Embryonic facial prominence (tissue), 1 donor: ENCODE measurements around the gene RSF1.

Experiments used
- DNase-seq: peaks from one replicate; pipeline ENCODE4 v3.0.0-alpha.2; 2016; ENCODE audit errors: extremely low spot score

RSF1 gene

DNA sequence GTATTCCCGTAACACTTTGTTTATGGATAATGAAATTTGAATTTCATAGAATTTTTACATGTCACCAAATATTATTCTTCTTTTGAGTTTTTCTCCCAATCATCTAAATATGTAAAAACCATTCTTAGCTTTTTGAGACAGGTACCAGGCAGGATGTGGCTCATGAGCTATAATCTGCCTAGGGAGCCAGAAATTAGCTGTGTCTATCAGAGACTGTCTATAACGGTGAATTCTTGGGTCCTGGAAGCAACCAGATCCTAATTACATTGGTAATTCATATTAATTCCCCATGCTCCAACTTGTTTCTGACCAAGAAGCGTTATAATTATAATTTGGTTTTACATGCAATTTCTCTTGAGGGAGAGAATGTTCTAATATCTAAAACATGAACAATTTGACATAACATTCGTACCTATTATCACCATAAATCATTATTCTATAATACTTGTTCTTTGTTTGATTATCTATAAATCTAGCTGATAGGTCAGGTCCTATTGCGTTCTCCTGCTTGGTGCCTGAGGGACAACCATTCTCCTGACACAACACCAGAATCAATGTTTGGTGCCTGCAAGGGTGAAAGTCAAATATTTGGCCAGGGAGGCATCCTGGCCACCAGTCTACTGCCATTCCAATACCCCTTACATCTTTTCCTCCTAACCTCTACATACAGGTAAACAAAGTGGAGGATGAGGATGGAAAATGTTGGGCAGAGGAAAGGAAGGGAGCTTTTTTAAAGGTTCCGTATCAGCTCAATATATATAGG lies 69.9 kb downstream of the RSF1 start:
- no peak for DNase-seq

DNA sequence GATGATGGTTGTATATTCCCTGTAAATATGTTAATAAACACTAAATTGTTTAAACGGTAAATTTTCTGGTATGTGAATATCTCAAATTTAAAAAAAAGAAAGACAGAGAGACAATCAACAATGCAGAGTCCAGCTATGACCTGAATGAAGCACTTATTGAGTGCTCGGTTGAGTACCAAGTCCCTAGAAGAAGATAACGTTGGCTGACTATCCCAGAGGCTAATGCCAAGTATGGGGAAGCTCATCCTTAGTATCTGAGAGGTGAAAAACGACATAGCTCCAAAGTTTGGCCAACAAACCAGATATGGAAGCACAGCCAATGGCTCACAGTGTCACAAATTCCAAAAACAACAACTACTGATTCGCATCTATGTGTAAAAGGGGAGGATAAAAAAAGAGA lies 71.3 kb downstream of the RSF1 start:
- no peak for DNase-seq

DNA sequence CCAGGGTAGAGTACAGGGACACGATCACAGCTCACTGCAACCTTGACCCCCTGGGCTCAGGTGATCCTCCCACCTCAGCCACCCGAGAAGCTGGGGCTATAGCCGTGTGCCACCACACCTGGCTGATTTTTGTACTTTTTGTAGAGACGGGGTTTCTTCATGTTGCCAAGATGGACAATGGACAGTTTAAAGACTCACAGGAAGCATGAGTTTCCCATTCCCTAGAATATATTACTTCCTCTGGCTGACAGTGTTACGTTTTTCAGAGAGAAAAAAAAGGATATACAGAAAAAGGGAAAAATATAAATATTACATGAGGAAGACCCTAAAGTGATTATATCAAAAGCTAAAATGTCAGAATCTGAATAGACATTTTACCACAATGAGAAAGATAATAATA lies 72.3 kb downstream of the RSF1 start:
- DNase-seq = no peak

DNA sequence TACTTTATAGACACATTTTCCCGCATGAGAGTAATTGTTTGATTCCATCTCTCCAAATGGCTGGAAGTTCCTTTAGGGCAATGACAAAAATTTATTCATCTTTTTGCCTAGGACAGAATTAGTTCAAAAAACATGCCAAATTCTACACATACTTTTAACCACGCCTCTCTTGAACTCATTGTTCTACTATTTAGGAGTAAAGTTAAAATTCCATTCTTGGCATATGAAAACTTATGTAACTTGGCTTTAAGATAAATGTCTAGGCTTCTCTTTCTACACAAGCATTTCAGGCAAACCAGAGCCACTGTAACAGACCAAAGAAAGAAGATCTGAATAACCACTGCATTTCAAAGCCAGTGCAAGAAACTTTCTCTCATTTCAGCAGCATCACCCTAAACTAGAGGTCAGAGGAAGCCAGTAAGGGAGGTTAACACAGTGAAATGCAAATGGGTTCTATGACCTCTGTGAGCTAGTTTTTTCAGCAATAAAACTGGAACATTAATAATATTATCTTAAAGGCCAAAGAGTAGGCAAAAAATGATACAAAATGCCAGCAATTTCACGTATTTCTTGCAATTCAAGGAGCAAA lies 73.0 kb downstream of the RSF1 start:
- DNase-seq = no peak

DNA sequence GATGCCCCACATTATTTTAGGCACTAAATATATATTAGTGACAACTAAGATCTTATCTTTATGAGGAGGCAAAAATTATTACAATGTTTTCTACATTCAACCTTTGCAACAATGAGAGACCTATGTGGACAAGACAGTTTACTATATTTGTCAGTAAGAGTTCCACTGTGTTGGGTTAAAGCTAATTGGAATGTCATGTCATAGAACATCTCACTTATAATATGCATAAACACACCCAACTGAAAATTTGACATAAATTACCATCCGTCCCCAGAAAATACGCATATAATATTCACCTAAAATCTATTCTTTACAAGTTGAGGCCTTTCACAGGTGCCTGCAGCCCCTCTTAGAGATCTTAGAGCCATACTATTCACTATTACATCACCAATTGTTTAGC lies 84.0 kb downstream of the RSF1 start:
- no peak for DNase-seq

DNA sequence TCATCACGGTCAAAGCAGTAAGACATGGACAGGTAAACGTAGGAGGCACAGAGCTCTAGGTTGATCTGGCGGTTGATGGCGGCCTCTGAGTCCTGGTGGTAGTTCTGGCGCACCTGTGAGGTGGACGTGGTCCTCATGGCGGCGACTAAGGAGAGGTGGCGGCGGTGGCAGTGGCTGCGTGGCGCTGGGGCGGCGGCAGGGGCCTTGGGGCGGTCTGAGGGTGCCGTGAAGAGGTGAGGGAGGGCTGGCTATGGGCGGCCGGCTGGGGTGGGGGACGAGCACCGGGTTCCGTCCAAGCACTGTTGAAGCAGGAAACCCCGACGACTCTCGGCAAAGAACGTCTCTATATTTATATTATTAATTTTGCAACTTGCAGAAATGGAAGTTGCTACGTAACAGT lies 85.6 kb downstream of the RSF1 start:
- no peak for DNase-seq

DNA sequence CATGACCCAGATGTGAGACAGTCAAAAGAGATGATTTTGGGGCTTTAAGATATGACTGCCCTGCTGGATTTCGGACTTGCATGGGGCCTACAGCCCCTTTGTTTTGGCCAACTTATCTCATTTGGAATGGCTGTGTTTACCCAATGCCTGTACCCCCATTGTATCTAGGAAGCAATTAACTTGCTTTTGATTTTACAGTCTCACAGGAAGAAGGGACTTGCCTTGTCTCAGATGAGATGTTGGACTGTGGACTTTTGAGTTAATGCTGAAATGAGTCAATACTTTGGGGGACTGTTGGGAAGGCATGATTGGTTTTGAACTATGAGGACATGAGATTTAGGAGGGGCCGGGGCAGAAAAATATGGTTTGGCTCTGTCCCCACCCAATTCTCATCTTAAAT lies 88.4 kb downstream of the RSF1 start:
- DNase-seq = no peak

DNA sequence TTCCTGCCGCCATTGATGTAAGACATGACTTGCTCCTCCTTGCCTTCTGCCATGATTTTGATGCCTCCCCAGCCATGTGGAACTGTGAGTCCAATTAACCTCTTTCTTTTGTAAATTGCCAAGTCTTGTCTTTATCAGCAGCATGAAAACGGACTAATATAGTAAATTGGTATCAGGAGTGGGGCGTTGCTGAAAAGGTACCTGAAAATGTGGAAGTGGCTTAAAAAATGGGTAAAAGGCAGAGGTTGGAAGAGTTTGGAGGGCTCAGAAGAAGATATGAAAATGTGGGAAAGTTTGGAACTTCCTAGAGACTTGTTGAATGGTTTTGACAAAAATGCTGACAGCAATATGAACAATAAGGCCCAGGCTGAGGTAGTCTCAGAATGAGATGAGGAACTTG lies 89.7 kb downstream of the RSF1 start:
- DNase-seq = no peak

DNA sequence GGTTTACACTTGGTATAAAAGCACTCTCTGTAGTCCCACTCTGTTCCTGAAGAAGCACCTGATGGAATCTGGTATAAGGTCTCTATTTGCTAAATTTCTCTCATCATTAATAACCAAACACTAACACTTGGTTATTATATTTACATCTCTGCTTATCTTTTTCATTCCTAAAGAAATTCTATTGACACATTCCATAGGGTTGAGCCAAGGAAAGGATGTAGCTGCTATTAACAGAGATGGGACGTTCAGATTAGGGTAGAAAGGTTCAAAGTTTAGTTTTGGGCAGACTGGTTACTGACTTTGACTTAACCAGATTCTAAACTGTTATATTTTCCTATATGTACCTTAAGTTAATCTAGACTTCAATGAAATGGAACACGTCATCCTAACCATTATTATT lies 91.5 kb downstream of the RSF1 start:
- no peak for DNase-seq

DNA sequence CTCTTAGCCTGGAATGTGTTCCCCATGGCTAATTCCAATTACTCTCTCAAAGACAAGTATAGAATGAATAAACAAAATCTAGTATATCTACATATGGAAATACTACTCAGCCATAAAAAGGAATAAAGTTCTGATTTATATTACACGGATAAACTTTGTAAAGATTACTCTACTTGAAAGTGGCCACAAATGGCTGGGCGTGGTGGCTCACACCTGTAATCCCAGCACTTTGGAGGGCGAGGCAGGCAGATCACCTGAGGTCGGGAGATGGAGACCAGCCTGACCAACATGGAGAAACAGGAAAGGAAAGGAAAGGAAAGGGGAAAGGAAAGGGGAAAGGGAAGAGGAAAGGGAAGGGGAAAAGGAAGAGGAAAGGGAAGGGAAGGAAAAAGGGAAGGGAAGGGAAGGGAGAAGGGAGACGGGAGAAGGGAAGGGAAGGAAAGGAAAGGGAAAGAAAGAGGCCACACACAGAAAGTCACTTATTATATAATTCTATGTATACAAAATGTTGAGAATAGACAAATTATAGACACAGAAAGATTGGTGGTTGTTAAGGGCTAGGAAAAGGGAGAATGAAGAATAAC lies 92.2 kb downstream of the RSF1 start:
- DNase-seq = no peak

DNA sequence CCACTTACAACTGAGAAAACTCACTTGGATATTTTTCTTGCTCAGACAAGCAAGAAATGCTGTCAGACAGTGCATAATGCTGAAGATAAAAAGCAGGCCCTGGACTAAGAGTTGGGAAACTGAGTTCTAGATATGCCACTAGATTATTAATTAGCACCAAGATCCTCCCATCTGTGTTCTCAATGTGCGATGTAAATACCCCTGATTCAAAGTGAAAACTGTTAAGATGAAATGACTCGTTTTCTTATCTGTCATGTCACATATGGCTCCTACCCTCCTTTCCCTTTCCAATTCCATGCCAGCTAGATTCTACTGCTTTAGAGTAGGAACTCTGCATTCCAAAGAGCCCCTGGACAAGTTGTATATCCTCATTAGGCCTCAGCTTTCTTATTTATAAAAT lies 94.0 kb downstream of the RSF1 start:
- DNase-seq = no peak

DNA sequence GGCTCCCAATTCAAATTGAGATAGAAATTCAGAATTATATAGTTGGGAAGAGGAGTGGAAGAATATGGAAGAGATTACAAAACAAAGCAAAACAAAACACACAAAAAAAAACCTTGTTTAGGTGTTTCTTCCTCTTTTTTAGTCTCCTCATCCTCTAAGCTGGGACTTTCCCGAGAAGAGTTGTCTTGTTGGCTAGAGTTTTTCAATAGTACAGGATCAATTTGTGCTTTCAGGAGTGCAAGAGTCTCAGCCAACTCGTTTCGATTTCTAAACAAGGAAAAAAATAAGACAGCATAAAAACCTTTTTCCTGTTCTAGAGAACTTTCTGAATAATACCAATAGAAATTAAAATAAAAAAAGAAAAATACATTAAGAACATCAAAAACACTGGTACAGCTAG lies 95.1 kb downstream of the RSF1 start:
- no peak for DNase-seq

DNA sequence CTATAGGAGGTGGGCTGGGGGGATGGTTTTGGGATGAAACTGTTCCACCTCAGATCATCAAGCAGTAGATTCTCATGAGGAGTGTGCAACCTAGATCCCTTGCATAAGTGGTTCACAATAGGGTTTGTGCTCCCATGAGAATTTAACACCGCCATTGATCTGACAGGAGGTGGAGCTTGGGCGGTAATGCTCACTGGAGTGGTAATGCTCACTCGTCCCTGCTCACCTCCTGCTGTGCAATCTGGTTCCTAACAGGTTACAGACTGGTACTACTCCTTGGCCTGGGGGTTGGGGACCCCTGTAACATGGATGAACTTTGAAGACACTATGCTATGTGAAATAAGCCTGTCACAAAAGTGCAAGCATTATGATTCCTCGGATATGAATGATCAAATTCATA lies 95.9 kb downstream of the RSF1 start:
- no peak for DNase-seq

DNA sequence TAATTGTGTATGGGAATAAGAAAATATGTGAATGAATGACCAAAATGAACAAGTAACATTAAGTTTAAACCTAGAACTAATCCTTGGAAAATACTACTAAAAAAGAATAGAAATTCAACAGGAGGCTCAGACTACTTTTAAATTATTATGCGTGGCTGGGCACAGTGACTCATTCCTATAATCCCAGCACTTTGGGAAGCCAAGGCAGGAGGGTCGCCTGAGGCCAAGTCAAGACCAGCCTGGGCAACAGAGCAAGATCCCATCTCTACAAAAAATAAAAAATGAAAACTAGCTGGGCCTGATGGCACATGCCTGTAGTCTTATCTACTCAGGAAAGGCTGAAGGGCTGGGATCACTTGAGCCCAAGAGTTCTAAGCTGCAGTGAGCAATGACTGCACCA lies 97.5 kb downstream of the RSF1 start:
- DNase-seq = no peak

DNA sequence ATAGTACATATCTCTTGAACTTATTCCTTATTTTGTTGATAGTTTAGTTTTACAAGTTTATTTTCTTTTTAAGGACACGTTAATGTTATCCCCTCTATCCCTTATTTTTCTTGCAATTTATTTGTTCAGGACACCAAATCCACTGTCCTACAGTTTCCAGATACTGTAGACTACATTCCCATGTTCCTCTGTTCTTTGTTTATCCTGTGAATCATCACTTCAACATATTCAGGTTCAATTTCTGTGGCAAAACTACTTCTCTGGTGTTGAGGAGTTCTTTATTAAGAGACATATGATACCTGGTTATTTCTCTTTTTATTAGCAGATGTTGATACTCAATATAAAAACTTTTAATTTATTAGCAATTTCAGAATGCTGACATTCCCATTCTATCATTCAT lies 110.2 kb downstream of the RSF1 start:
- no peak for DNase-seq

DNA sequence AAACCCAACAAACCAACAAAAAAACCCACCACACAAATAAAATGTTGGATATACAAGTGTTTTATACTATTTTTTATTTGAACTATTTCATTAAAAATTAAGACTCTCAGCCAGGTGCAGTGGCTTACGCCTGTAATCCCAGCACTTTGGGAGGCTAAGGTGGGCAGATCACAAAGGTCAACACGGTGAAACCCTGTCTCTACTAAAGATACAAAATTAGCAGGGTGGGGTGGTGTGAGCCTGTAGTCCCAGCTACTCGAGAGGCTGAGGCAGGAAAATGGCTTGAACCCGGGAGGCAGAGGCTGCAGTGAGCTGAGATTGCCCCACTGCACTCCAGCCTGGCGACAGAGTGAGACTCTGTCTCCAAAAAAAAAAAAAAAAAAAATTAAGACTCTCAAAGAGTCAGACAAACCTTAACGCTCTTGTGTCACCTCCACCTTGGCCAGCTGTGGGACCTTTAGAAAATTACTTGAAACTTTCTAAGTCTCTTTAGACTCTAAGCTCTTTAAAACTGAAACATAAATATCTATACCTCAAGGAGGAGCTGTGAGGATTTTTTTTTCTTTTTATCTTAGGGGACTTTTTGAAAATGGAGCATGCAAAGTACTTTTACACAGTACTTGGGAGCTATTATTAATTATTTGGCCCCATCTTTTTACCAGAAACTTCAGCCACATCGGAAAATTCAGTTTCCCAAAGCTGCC lies 114.5 kb downstream of the RSF1 start:
- DNase-seq = no peak

DNA sequence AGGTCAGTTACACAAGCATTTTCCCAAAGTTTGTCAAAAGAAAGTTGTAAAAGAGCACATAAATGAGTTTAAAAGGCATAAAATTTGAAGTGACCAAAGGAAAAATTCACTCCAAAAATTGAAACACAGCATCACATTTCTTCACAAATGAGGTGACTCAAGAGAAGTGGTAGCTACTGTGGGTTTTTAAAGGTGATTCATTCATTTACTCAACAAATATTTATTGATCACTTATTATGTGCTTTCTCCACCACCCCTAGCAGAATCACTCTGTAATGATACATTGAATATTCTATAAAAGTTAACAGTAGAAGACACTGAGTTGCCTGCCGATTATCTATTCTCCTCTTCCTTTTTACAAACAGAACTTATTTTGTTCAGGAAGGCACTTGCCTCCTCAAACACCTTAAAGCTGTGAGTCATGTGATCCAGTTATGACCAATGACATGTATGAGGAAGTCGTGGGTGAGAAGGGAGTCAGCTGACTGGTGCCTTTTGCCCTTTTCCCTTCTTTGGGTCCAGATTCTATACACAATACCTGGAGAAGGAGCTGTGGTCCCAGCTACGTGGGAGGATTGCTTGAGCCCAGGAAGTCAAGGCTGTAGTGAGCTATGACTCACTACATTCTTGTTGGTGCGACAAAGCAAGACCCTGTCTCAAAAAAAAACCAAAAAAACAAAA lies 115.2 kb downstream of the RSF1 start:
- DNase-seq = no peak

DNA sequence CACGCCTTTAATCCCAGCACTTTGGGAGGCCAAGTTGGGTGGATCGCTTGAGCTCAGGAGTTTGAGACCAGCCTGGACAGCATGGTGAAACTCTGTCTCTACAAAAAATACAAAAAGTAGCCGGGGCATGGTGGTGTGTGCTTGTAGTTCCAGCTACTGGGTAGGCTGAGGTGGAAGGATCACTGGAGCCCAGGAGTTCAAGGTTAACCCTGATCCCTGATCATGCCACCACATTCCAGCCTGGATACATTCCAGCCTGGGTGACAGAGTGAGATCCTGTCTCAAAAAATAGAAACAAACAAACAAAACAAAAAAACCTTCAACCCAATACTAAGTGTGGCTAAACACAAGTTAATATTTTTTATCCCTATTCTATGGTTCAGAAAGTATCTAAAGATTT lies 116.5 kb downstream of the RSF1 start:
- no peak for DNase-seq

DNA sequence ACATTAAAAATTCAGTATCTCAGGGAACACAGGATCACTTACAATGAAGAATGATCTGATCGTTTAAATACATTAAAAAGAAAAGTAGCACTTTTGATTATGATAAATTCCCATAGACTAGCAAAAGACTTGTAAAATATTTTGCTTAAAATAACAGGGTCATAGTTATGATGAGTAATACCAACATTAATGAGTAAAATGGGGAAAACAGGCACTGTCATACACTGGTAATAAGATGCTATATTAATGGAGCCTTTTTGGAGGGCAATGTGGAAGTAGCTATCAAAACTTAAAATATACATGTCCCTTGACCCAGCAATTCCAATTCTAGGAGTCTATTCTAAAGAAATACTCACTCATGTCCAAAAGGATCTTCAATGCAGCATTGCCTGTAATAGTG lies 121.1 kb downstream of the RSF1 start:
- no peak for DNase-seq

DNA sequence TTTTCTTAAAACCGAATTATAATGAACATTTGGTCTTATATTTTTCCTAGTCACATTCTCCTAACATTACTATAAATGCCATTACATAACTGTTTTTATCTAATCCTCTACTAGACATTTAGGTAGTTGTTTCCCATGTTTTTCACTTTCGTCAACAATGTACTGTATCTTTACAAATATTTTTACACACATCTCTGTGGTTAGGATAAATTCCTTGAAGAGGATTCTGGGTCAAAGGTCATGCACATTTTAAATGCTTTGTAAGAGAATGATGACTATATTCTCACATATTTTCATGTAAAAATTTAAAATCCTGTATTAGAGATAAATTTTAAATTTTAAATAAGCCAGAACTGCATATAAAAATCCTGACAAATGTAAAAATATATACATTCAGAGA lies 121.6 kb downstream of the RSF1 start:
- DNase-seq = no peak

DNA sequence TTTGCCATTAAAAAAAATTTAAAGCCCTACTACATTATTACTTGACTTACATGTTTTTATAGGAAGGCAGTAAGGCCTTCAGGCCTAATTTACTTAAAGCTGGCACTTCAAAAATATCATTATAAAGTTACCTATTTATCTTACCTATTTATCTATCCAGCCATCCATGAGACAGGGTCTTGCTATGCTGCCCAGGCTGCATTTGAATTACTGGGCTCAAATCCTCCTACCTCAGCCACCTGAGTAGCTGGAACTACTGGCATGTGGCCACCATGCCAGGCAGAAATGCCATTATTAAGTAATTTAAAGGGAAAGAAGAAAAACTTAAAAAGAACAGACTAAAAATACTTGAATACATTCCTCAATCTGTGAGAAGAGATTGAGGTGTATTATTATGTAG lies 122.7 kb downstream of the RSF1 start:
- no peak for DNase-seq

DNA sequence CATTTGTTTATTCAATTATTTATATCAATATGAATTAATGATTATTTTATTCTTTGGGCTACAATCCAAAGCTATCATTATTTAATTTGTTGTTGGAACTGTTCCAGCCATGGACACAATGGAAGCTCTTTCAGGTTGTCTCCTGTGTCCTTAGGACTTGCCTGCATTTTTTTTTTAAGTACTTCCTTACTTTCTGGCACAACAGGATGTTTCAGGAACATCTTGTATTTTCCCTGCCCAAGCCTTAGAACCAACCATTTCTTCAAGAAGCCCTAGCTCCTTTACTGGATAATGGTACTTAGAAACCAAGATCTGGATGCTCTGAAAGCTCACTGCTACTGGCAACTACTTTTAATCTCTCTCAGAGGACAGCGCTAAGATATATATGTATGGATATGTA lies 125.1 kb downstream of the RSF1 start:
- no peak for DNase-seq
